ENCODE measurements around the gene SPI1.
A peak's percentile ranks its signal among the peaks of the same experiment; 100 is the strongest.

Gene SPI1

DNA sequence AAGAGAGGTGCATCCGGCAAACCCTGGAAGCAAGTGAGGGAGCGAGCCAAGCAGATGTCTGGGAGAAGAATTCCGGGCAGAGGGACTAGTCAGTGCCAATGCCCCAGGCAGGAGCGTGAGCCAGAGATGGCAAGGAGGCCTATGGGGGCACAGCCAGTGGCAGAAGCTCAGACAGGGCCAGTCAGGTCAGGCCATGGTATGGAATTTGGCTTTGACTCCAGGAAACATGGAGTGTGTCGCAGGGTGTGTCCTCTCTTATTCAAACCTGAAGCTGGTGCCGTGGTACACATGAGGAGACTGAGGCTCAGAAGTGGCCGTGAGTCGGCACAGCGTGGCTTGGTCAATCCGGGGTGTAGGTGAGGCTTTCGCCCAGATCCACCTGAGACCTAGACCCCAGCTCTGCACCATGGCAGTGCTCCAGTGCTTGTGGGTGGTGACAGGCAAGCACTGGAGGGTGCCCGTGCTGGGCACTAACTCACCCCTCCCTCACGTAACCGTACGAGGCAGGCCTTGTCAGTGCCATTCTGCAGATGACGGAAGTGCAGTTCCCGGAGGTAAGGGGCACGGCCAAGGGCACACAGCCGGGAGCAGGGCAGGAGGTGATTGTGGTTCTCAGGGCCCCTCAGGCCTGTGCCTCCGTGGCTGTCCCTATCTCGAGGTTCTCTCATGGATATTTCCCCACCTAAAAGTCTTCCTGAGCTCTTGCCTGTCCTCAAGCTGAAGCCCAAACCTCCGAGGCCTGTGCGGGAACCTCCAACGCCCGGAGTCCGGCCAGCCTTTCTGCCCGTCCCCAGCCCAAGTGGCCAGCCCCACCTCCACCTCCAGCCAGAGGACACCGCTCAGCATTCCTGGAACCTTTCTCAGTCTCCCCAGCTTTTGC lies 10.6 kb upstream of the SPI1 start:
- no peak for DNase-seq (ENCODE audit: low spot score)

DNA sequence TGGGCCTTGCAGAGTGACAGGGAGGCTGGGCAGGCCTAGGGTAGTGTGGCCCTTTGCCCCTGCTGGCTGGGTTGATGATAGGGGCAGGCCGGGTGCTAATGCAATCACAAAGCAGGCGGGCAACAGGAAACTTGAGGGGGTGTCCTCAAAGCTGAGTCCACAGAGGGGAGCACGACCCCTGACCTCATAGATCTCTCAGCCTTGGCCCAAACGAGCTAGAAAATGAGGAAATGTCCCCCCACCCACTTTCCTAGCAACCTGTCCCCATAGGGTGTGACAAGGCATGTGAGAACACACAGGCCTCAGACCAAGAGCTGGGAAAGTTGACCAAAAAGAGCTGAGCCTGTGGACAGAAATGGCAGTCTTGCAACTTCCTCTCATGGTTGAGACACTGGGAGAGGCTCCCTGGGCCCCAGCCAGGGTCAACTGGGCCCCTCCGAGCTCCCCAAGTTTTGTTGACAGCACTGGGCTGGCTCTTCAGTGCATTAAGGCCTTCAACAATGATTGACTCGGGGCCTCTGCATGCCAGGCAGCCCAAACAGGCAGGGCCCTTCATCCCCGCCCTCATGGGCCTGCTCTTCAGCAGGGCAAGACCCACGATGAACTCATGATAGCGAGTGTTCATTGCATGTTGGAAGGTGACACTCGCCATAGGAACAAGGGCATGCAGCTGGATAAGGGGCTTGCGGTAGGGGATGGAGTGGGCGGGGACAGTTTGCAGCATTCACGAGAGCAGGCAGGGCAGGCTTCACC lies 9.8 kb upstream of the SPI1 start:
- DNase-seq (ENCODE audit: low spot score) = no peak

DNA sequence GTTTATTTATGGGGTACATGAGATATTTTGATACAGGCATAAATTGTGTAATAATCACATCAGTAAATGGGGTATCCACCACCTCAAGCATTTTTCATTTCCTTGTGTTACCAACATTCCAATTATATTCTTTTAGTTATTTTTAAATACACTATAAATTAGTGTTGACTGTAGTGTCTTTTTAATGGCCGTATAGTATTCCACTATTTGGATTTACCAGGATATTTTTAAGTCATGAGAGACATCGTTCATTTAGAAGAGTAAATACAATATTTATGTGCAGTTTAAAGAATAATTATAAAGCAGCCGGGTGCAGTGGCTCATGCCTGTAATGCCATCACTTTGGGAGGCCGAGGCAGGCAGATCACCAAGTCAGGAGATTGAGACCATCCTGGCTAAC lies 6.2 kb upstream of the SPI1 start:
- DNase-seq (ENCODE audit: low spot score) = no peak

DNA sequence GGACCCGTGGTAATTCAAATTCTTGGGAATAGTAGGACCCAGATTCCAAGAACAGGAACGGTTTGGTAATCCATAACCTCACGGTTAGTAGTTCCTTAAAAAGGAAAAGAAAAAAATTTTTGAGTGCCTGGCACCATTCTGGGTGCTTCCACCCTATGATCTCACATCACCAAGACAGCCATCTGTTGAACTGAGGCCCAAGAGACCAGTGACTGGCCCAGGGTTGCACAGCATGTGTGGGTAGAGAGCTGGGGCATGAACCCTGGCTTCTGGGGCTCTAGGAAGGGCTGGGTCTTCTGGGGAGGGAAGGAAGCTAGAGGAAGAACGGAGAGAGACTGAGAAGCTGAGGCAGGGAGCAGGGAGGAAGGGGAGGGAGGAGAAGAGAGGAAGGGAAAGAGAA lies 4.7 kb upstream of the SPI1 start:
- DNase-seq (ENCODE audit: low spot score) = no peak

DNA sequence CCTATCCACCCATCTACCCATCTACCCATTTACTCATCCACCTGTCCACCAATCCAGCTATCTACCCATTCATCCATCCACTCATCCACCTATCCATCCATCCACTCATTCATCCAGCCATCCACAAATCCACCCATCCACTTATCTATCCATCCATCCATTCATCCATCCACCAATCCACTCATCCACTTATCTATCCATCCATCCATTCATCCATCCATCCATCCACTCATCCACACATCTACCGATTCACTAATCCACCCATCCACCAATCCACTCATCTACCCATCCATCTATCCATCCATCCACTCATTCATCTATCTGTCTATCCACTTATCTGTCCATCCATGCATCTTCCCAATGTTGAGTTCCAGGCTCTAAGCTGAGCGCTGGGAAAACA lies 1.7 kb upstream of the SPI1 start:
- DNase-seq (ENCODE audit: low spot score) = no peak

DNA sequence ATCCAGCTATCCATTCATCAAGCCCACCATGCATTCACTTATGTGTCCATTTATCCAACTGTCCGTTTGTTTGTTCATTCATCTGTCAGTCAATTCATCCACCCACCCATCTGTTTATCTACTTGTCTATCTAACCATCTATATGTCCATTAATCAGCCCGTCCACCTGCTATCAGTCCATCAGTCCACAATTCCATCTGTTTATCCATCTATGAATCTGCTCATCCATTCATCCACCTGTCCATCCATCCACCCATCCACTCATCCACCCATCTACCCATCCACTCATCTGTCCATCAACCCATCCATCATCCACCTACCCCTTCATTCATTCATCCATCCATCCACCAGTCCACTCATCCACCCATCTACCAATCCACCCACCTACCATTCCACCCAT lies 970 bp upstream of the SPI1 start:
- no peak for DNase-seq (ENCODE audit: low spot score)

DNA sequence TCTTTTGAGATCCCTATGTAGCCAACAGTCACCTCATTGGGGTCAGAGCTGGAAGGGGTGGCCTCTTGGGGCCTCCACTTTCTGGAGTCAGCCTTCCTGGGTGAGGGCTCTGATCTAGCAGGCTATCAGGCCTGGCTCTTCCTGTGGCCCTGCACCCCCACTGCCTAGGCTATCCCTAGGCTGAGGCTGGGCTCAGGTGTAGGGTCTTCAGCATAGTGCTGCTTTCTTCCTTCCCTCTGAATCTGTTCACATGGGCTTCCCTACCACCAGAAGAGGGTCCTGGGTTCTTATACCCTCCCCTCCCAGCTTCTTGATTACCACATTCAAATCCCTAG lies 456 bp upstream of the SPI1 start:
- DNase-seq (ENCODE audit: low spot score) = no peak

DNA sequence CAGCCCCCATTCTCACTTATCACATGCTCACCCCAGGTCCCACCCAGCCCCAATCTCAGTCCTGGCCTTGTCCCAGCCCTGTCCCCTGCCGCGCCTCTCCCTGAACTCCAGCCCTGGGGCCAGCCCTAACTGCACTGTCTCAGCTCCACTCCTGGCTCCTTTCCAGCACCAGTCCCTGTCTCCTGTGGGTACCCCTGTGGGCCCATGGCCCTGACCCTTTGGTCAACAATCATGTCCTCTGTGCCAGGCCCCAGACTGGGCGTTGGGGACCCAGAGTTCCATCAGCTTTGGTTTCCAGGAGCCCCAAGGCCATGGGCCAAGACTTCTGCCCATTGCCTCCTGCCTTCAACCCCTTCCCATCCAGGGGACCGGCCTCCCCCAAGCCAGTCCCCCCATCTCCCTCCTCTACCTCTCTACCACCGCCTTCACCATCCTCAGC lies 757 bp downstream of the SPI1 start:
- DNase-seq (ENCODE audit: low spot score) = no peak

DNA sequence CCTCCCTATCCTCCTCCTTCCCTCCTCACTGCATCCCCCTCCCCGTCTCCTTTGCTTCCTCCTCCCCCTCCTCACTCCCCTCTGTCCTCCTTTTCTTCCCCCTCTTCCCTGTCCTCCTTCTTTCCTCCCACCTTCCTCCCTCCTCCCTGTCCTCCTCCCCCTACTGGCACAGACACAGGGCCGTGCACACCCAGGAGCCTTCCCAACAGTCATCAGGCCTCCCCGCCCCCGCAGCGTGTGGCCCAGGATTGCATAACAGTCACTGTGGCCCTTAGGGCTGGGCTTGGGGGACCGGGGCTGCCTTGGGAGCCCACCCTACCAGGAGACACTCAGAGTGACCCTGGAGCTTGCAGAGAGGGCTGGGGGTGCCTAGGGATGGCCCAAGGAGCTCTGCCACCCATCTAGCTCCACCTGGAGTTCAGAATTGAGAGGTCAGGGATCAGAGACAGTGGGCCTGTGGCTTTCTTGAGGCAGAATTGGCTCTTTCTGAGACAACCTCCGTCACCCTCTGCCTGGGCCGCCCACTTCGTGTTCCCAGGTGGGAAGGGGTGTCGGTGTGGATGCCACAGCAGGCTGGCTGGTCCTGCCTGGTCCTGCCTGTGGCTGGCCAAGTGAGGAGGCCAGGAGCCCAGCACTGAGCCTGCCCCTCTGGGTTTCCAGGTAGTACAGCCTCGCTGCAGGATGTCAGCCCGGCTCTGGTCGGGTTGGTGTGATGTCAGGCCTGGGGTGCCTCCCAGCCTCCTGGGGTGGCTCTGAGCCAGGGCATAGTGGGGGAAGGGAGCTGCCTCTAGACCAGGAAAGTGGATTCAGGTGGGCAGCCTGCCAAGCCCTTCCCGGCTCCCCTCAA lies 1.6 kb downstream of the SPI1 start:
- DNase-seq (ENCODE audit: low spot score) = no peak

DNA sequence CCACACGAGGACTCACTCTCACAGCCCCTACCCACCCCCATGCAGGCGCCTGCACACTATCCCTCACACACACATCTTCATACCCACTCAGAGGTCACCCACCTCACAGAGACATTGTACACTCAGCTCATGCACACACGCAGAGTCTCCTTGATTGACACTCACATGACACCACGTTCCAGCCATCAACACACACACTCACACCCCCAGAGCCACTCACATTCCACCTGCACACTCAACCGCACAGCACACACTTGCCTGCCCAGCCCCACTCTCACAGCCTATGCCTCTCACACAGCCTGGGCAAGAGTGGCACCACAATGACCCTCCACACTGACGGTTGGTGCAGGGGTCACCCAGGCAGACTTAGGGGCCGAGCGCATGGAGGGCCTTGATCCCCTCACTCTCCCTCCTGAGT lies 2.2 kb downstream of the SPI1 start:
- no peak for DNase-seq (ENCODE audit: low spot score)

DNA sequence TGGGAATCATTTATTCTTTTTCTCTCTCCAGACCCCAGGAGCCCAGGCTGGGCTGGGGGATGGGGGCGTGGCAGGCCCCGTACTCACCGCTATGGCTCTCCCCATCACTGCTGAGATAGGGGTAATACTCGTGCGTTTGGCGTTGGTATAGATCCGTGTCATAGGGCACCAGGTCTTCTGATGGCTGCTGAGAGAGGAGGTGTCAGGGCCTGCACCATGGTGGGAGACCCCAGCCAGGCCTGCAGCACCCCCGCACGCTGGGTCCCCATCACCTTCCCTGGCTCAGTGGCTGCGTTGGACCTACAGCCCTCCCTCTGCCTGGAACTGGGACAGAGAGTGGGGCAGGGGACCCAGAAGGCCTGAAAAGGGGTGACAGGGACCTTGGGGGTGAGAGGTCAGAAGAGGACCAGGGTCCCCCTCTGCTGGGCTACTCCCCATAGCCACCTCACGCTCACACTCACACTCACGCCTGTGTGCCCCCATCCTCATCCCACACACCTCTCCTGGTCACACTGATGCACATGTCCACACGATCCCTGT lies 2.7 kb downstream of the SPI1 start:
- DNase-seq (ENCODE audit: low spot score) = no peak

DNA sequence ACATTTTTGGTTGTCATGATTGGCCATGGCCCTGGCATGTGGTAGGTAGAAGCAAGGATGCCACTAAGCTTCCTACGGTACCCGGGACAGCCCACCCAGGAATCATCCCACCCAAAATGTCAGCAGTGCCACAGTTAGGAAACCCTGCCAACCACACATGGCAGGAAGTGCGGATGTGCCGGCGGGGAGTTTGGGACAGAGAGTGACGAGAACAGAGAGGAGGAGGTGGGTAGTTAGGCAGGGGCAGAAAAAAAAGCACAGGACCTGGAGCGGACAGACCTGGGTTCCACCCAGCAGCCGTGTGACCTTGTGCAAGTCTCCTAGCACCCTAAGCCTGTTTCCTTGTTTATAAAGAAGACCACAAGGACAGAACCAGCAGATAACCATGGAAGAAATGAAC lies 3.3 kb downstream of the SPI1 start:
- DNase-seq (ENCODE audit: low spot score) = no peak

DNA sequence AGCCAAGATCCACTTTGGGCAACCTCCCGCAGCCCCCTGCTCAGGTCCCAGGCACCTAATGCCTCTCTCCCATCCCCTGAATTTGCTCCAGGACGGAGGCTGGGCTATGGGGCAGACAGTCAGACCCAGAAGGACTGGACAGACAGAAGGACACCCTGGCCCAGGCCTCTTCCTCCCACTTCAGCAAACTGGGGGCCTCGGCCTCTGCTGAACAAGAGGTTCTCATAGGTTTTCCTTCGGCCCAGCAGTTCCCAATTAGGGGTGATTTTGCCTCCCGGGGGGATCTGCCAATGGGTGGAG lies 3.7 kb downstream of the SPI1 start:
- DNase-seq (ENCODE audit: low spot score) = no peak

DNA sequence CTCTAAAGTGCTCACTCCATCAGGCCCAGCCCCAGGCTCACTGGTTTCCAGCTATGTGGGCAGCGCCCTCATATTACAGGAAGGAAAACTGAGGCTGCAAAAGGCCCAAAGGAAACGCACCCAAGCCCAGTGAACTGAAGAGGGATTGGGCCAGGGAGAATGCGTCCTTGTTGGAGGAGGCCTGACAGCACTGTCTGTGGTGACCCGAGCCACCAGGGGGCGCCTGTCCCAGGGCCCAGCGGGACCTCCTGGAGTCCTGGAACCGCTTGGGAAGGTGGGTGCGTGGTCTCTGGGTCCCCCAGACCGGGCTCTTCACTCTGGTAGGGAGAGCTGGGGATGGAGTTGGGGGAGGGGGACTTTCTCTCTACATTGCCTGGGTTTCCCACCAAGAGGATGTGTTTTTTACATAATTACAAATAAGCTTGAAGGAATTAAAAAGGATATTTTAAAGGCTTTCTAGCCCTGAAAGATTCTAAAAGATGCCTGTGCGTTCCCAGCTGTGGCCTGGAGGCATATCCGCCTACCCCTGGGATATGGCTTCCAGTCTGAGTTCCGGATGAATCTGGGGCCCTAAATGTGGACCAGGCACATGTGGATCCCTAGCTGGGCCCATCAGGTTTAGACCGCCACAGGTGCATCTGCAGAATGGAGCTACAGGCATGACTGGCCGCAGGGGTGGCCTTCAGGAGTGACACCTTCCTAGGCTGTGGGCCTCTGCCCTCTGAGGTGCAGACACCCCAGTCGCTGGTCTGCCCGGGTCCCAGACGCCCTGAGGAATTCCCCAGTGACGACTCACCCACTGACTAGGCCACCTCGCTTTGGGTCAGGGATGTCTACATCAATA lies 4.2 kb downstream of the SPI1 start:
- DNase-seq (ENCODE audit: low spot score) = peak; percentile 85

DNA sequence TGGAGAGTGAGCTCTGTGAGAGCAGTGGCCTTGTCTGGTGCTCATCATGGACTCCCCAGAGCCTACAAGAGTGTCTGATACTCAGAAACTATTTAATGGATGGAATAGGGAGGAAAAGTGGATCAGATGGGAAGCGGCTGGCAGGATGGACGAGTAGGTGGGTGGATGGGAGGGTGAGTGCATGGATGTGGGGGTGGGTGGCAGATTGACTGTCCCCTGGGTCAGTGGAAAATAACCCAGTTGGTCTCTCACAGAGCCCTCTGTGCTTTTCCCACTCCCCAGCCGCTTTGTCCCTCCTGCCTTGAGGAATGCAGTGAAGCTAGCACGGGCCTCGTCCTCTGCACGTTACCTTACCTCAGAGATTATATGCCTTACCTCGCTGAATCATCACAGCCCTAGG lies 5.9 kb downstream of the SPI1 start:
- DNase-seq (ENCODE audit: low spot score) = no peak

DNA sequence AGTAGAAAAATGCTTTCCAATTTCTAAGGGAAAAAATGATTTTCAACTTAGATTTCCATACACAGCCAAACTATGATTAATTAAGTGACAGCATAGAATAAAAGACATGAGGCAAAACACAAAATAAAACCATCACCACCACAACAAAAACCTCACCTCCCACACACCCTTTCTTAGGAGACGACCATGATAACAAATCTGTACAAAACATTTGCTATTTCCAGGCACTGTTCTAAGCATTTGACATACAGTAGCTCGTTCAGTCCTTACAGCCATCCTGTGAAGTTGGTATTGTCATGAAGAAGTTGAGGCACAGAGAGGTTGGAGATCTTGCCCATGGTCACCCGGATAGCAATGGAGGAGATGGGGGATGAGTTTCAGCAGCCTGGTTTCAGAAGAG lies 8.7 kb downstream of the SPI1 start:
- no peak for DNase-seq (ENCODE audit: low spot score)

DNA sequence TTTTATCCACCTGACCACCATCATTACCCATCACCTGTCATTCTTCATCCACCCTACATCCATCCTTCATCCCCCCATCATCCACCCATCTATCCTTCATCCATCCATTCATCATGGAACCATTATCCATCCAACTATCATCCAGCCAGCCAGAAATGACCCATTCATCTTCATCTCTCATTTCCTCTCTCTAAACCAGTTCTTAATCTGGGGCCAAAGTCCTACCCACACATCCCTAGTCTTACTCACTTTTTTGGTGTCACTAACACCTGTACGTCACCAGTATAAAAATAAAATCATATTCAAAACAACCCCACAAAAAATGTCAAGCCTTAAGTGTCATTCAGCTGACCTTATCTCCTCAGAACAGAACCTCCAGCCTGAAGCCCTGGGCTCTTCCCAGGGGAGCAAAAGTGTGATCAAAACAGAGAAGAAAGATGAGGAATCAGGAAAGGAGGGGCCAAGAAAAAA lies 12.3 kb downstream of the SPI1 start:
- DNase-seq (ENCODE audit: low spot score) = no peak

DNA sequence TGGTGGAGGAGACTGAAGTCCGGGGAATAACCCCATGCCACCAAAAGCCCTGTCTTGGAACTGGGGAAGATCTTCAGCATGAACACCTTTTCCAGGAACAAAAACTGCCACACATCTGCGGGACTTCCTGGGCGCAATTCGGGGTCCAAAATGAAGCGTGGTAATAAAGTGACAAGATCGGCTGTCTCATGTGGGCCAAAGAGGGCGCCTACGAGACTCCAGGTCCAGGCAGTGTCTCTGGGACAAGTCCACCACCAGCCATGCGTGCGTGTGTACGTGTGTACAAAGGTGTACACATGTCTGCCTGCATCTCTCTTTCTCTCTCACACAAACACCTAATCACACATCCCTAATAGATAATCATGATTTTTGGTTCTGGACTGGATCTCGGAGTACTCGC lies 16.9 kb downstream of the SPI1 start:
- DNase-seq (ENCODE audit: low spot score) = no peak

DNA sequence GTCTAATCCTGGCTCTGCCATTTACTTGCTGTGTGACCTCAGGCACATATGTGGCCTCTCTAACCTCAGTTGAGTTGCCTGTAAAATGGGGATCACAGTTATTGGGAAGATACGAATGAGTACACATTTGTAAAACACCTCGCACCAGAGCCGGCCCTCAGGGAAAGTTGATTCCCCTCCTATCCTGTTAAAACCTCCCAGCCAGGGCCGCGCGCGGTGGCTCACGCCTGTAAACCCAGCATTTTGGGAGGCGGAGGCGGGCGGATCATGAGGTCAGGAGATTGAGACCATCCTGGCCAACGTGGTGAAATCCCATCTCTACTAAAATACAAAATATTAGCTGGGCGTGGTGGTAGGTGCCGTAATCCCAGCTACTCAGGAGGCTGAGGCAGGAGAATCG lies 18.0 kb downstream of the SPI1 start:
- DNase-seq (ENCODE audit: low spot score) = no peak

DNA sequence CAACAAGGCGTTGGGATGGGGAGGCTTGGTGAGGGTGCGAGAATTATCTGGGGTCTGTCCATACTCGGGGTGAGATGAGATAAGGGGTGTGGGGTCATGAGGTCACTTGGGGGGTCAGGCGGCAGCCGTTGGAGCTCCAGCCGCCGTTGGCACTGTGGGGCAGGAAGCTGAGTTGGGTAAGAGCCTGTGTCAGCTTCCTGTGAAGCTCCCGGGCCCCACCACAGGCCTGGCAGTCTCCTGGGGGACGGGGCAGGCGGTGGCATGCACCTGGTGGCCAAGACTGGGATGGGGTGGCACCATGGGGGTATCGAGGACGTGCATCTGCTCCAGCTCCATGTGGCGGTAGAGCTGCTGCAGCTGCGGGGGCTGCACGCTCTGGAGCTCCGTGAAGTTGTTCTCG lies 18.8 kb downstream of the SPI1 start:
- no peak for DNase-seq (ENCODE audit: low spot score)

DNA sequence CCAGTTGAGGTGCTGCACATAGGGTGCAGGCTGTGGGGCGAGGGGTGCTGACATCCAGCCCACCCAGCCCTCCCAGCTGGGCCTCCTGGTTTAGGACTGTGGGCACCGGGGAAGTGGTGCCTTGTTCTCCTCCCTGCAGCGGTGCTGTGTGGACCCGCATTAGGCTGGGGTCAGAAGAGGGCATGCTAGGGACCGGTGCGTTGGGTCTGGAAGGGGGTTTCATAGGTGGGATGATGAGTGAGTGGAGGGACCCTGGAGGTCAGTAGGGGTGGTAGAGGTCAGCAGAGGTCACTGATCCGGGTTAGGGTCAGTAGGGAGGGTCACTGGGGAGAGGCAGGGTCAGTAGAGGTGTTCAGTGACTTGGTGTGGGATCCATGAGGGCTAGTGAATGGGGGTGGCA lies 19.2 kb downstream of the SPI1 start:
- no peak for DNase-seq (ENCODE audit: low spot score)

DNA sequence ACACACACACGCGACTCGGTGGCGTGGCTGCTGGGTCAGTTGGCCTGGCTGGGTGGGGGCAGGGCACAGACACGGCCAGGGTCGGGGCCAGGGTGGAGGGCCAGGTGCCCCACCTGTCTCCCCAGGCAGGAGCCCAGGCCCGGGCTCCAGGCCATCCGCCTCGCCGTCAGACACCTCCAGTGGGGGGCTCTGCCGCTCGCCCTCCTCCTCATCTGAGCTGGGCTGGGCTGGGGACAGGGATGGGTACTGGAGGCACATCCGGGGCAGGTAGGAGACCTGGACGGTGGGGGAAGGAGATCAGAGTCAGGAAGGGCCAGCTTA lies 19.7 kb downstream of the SPI1 start:
- DNase-seq (ENCODE audit: low spot score) = no peak
